ENCODE measurements around the gene PSMD2.

Gene PSMD2

GRCh38 chr3:184358124-184358767, 59.2 kb downstream of the PSMD2 start:
- DNase-seq = no peak

Data from hippocampal formation (tissue), 2 donors.